ENCODE measurements around the gene HOXA9.
A peak's percentile ranks its signal among the peaks of the same experiment; 100 is the strongest.

The HOXA9 gene

GRCh38 chr7:27165089-27165995 is at the start of gene HOXA9:
Gene HOXA9 (minus strand): TSS chr7:27165537. CDS start chr7:27165457, 80 bp downstream.
- no peak for TF ChIP-seq CTCF (conservative IDR thresholded peaks at IDR 0.05)
- peak within 1 kb of the TSS; percentile 99 for H3K27ac ChIP-seq

DNA sequence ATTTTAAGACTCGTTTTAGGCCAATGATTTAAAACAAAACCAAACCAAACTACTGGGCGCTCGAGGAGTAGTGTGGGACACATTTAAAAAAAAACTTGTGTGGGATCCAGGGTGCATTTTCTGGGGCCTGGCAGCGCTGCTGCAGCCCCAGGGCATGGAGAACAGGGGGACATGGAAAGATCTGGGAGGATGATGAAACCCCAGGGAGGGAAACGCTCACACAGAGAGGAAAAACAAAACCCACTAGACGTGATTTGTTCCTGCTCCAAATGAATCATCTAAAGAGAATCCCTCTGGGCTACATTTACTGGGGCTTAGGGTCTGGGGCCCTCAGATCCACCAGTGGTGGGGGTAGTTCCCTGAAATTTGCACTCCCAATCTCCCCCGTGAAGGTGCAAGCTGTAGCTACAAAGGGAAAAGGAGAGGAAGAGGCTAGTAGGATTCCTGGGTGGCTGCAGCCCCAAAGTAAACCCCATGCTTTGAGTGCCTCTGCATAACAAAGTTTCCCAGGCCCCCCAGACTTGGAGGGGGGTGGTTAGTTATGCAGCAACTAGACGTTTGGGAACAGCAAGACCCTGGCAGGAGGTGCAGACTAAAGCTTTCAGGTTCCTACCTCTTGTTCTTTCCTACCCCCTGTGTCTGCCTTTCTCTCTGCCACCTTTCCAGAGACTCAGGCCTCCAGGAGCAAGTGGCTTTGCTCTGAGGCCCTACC is 49.1 kb upstream of the HOXA9 start:
- TF ChIP-seq CTCF (conservative IDR thresholded peaks at IDR 0.05) = no peak
- H3K27ac ChIP-seq = no peak overlapping the region

- no peak for TF ChIP-seq CTCF (conservative IDR thresholded peaks at IDR 0.05)
- H3K27ac ChIP-seq = no peak overlapping the region
These were observed 48.3 kb upstream of the HOXA9 start for GRCh38 chr7:27213433-27214238.

- H3K27ac ChIP-seq = no peak overlapping the region
- TF ChIP-seq CTCF (conservative IDR thresholded peaks at IDR 0.05) = no peak
These were observed 47.4 kb upstream of the HOXA9 start for GRCh38 chr7:27212497-27213432.

DNA sequence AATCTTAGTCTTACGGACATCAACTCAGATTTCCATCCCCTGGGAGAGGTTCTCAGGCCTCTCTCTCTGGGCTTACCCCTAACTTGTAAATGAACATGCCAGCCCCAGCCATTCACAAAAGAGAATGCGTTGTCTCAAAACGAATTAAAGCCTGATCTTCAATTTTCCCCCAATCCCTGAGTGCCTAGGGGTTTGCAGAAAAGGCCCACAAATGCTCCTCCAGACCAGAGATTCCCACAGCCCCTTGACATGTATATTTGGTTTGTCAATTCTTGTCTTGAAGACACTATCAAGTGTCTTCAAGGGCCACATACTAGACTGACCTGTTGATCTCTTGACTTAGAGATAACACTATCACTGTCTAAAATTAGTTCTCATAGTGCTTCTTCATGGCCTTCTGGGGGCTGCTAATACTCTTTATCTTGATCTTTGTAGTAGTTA is 46.4 kb upstream of the HOXA9 start:
- TF ChIP-seq CTCF (conservative IDR thresholded peaks at IDR 0.05) = no peak
- H3K27ac ChIP-seq = no peak overlapping the region

- H3K27ac ChIP-seq = peak overlapping the region; percentile 98; the same call in 1 of the 2 replicates
- no peak for TF ChIP-seq CTCF (conservative IDR thresholded peaks at IDR 0.05)
These were observed 45.7 kb upstream of the HOXA9 start for GRCh38 chr7:27211084-27211446.
